HCT116 (cell line): ENCODE results near the gene FHIT.

Experiments
- CEBPB ChIP-seq: IDR thresholded peaks from 2 replicates; pipeline ENCODE4 v1.6.1; 2012; ENCODE audit warnings: low read depth
- EZH2 ChIP-seq: fragments of 200-600 bp; sonication (generic); IDR thresholded peaks from 2 replicates; pipeline ENCODE4 v1.6.1; 2017; ENCODE audit warnings: antibody characterized with exemption, mixed run types
- MAX ChIP-seq: IDR thresholded peaks from 2 replicates; pipeline ENCODE4 v1.6.1; 2012
- POLR2A ChIP-seq: IDR thresholded peaks from 2 replicates; pipeline ENCODE4 v1.7.0; 2011; ENCODE audit warnings: borderline replicate concordance; ENCODE audit not compliant: insufficient read depth, insufficient read length; ENCODE audit errors: extremely low read depth
- REST ChIP-seq: IDR thresholded peaks from 2 replicates; pipeline ENCODE4 v1.6.1; 2012; ENCODE audit warnings: low read depth
- TF ChIP-seq, protein P1 (sequence below), 3 experiments: fragments of 200-600 bp in 1 of 3; sonication (generic) in 1 of 3; IDR thresholded peaks in 2 of 3; conservative IDR thresholded peaks in 1 of 3; 2 replicates each; pipeline ENCODE4 v1.5.1; 2012 to 2017; ENCODE audit warnings: low read depth in 2 of 3, low read length in 2 of 3, antibody characterized with exemption in 1 of 3, borderline replicate concordance in 1 of 3, control low read depth in 1 of 3, mild to moderate bottlenecking in 1 of 3, mixed read lengths in 1 of 3, mixed run types in 1 of 3, moderate library complexity in 1 of 3; ENCODE audit not compliant: insufficient read depth in 1 of 3
- TF ChIP-seq, protein P2 (sequence below): IDR thresholded peaks from 2 replicates; pipeline ENCODE4 v1.6.1; 2011; ENCODE audit warnings: mild to moderate bottlenecking, low read length, moderate library complexity; ENCODE audit not compliant: insufficient replicate concordance; ENCODE audit errors: extremely low read depth

DNA sequence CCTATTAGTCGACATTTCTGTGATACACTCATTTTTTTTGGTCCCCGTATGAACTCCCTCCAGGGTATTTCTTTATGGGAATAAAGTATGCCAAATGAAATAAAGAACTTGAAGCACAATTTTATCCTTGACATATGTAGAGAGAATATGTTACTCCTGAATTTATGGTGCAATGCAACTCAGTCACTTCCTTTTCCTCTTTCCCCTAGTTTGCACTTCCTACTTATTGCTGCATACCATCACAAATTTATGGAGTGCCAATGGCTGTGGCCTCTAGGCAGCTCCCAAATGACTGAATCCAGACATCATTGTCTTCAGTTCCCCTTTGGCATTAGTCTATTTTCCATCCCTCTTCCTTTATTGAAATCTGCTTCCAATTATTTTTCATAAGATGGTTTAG lies 403.5 kb downstream of the FHIT start:
- TF ChIP-seq, protein P1, sequence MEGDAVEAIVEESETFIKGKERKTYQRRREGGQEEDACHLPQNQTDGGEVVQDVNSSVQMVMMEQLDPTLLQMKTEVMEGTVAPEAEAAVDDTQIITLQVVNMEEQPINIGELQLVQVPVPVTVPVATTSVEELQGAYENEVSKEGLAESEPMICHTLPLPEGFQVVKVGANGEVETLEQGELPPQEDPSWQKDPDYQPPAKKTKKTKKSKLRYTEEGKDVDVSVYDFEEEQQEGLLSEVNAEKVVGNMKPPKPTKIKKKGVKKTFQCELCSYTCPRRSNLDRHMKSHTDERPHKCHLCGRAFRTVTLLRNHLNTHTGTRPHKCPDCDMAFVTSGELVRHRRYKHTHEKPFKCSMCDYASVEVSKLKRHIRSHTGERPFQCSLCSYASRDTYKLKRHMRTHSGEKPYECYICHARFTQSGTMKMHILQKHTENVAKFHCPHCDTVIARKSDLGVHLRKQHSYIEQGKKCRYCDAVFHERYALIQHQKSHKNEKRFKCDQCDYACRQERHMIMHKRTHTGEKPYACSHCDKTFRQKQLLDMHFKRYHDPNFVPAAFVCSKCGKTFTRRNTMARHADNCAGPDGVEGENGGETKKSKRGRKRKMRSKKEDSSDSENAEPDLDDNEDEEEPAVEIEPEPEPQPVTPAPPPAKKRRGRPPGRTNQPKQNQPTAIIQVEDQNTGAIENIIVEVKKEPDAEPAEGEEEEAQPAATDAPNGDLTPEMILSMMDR (IDR thresholded peaks at IDR 0.05 in 2 of 3, conservative IDR thresholded peaks at IDR 0.05 in 1 of 3; ENCODE audit: borderline replicate concordance in 1 of 3, insufficient read depth in 1 of 3, low read depth in 2 of 3, low read length in 2 of 3), result no peak
- TF ChIP-seq, protein P2, sequence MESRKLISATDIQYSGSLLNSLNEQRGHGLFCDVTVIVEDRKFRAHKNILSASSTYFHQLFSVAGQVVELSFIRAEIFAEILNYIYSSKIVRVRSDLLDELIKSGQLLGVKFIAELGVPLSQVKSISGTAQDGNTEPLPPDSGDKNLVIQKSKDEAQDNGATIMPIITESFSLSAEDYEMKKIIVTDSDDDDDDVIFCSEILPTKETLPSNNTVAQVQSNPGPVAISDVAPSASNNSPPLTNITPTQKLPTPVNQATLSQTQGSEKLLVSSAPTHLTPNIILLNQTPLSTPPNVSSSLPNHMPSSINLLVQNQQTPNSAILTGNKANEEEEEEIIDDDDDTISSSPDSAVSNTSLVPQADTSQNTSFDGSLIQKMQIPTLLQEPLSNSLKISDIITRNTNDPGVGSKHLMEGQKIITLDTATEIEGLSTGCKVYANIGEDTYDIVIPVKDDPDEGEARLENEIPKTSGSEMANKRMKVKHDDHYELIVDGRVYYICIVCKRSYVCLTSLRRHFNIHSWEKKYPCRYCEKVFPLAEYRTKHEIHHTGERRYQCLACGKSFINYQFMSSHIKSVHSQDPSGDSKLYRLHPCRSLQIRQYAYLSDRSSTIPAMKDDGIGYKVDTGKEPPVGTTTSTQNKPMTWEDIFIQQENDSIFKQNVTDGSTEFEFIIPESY, result no peak
- TF ChIP-seq EZH2 (no peak), REST (no peak), CEBPB (no peak), POLR2A (no peak), MAX (no peak)
